ENCODE data around the gene SHB.

- TF ChIP-seq CTCF (IDR thresholded peaks at IDR 0.05) = no peak
- no peak for TF ChIP-seq EZH2 (IDR thresholded peaks at IDR 0.05)
Observed at GRCh38 chr9:38027714-38028113, 41.3 kb downstream of the SHB start.
